Mucosa of stomach (tissue), 1 donor: ENCODE measurements around the gene GAD2.

ENCODE experiments used
- H3K27me3 ChIP-seq: one replicate; pipeline ENCODE4 v1.7.0; 2013; ENCODE audit warnings: mild to moderate bottlenecking, low read length; ENCODE audit not compliant: control insufficient read depth, insufficient read depth
- H3K36me3 ChIP-seq: one replicate; pipeline ENCODE4 v1.7.0; 2013; ENCODE audit warnings: low read length; ENCODE audit not compliant: control insufficient read depth, insufficient read depth
- H3K4me1 ChIP-seq: one replicate; pipeline ENCODE4 v1.7.0; 2013; ENCODE audit warnings: mild to moderate bottlenecking, low read length; ENCODE audit not compliant: control insufficient read depth, insufficient read depth
- H3K4me3 ChIP-seq: one replicate; pipeline ENCODE4 v1.7.0; 2013; ENCODE audit warnings: low read length
- H3K9ac ChIP-seq: one replicate; pipeline ENCODE4 v1.7.0; 2013; ENCODE audit warnings: mild to moderate bottlenecking, low read length, moderate library complexity
- H3K9me3 ChIP-seq: one replicate; pipeline ENCODE4 v1.7.0; 2013; ENCODE audit warnings: mild to moderate bottlenecking, low read length, moderate library complexity; ENCODE audit not compliant: control insufficient read depth
- donor health status: Pancreatic carcinoma.

The GAD2 gene

DNA sequence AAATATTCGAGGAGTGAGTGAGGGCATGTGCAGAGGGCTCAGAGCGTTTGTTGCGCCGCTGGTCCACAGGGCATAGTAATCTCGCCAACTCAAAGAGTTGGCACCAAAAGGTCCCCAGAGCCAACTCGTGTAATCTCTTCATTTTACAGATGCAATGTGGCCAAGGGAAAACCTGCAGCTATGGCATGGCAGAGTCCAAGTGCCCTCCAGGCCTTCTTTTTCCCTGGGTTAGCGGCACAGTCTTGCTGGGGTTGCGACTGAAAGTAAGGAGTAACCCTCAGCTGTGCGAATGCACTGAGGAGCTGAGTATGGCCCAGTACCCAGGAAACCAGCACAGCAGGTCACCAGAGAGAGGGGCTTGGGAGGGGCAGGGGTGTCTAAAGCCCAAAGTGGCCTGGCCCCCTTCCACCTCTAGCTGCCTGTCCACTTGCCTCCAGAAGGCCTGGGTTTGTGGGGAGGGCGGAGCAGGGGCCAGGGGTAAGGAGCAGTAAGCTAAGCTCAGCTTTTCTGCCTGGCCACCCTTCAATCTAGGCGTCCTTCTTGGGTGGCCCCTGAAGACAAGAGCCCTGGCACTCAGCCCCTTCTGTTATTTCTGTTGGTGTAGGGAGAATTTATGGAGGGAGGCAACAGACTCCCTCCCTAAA lies 3.3 kb upstream of the GAD2 start:
- H3K27me3 ChIP-seq: peaks cover 77% of the 10 kb centered on the region
- no peak overlapping the region for H3K4me3 ChIP-seq
- no peaks in the 10 kb centered on the region for H3K36me3 ChIP-seq
- no peak overlapping the region for H3K9ac ChIP-seq
- H3K9me3 ChIP-seq: no peaks in the 10 kb centered on the region
- peaks cover 3% of the 10 kb centered on the region for H3K4me1 ChIP-seq

DNA sequence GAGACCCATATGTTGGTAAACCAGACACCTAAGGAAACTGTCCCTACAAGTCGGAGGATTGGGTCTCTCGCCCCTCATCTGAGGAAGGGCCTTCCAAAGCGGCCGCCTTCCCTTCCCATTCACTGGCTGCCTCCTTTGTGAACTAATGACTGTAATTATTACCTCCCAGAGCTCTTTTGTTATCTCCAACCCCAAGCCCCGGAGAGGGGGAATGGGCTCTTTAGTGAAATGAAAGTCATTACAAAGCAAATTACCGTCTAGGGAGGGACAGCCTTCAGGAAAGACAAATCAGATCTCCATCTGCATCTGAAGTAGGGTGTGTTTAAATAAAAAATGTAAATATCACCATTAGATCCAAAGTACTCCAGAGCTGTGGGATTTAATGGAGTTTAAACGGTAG lies 2.6 kb upstream of the GAD2 start:
- H3K36me3 ChIP-seq: no peaks in the 10 kb centered on the region
- peaks cover 84% of the 10 kb centered on the region for H3K27me3 ChIP-seq
- H3K4me1 ChIP-seq: peaks cover 3% of the 10 kb centered on the region
- no peak overlapping the region for H3K9ac ChIP-seq
- H3K4me3 ChIP-seq: no peak overlapping the region
- no peaks in the 10 kb centered on the region for H3K9me3 ChIP-seq

DNA sequence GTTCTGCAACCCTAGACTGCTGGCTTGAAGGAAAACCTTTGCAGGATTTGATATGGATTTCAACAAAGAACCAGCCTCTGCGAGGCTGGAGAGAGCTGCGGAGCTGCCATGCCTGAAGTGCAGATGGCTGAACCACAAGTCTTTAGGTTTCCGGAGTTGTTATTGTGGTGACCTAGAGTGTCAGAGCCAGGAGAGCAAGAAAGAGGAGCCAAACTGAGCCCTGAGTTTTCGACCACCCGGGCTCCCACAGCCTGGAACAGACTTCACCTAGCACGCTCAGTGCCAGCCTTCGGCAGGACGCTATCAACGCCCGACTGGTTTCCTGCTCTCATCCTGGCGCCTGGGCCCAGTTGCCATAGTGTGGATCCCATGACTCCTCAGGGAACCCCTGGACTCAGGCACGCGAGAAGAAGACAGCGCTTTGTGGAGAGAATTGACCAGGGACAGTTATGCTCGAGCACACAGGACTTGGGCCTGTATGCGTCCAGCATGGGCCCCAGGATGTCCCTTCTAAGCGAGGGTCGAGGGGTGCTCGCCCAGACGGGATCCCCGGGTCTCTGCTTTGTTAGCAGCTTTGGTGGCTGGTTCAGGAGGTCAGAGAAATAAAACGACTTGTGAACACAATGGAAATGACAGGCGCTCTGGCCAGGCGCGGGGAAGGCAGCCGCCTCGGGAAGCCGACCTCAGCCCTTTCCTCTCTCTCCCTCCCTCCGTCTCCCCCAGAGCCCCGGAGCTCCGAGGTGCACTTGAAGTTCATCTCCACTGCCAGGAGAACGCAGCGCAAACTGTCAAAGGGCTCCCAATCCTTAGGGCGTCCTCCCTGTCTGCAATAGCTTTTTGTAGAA lies 1.8 kb upstream of the GAD2 start:
- Histone ChIP-seq H3K27me3 (peaks cover 89% of the 10 kb centered on the region), H3K4me1 (peaks cover 3% of the 10 kb centered on the region), H3K36me3 (no peaks in the 10 kb centered on the region), H3K4me3 (no peak overlapping the region), H3K9me3 (no peaks in the 10 kb centered on the region), H3K9ac (no peak overlapping the region)

DNA sequence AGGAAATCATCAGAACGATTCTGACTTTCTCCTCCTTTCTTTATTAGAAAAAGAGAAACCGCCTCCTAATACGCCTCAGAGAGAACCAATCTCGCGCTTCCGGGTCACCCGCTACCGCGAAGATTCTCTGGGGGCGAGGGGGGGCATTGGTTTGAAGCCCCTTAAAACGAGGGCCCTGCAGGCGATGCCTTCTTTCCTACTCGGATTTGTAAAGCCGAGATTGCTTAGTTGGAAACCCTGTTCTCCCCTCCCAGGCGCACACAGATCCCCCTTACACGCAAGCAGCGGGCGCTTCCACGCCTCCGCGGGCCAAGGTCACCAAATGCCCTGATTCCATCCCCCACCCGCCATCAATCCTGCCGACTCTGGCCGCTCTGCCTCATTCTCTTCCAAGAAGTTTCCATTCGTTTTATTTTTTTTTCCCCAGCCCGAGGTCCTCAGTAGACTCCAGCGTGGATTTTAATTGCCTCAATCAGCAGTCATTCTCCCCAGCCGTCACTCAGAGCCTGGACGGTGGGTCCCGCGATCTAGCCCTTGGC lies 1.1 kb upstream of the GAD2 start:
- Histone ChIP-seq H3K4me3 (no peak overlapping the region), H3K4me1 (peaks cover 3% of the 10 kb centered on the region), H3K27me3 (peaks cover 96% of the 10 kb centered on the region), H3K36me3 (no peaks in the 10 kb centered on the region), H3K9ac (no peak overlapping the region), H3K9me3 (no peaks in the 10 kb centered on the region)

DNA sequence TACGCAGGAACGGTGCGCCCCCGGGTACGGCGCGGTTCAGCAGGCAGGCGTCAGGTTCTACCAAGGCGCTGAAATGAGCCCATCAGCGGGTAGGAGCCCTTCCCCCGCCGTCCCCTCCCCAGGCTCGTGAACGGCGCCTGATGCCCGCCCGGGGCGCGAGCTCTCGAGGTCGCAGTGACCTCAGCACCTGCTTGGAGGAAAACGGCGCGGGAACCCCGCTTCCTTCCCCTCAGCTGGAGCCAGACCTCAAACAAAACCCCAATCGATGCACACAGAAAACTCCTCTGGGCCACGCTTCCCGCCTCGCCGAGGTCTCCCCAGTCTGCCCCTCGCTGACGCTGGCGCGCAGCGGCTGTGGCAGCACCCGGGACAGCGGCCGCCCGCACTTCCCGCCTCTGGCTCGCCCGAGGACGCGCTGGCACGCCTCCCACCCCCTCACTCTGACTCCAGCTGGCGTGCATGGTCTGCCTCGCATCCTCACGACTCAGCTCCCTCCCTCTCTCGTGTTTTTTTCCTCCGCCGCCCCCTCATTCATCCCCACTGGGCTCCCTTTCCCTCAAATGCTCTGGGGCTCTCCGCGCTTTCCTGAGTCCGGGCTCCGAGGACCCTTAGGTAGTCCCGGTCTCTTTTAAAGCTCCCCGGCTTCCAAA lies 514 bp upstream of the GAD2 start:
- peaks cover 96% of the 10 kb centered on the region for H3K27me3 ChIP-seq
- H3K9ac ChIP-seq: no peak overlapping the region
- H3K9me3 ChIP-seq: no peaks in the 10 kb centered on the region
- no peaks in the 10 kb centered on the region for H3K36me3 ChIP-seq
- peaks cover 3% of the 10 kb centered on the region for H3K4me1 ChIP-seq
- no peak overlapping the region for H3K4me3 ChIP-seq

DNA sequence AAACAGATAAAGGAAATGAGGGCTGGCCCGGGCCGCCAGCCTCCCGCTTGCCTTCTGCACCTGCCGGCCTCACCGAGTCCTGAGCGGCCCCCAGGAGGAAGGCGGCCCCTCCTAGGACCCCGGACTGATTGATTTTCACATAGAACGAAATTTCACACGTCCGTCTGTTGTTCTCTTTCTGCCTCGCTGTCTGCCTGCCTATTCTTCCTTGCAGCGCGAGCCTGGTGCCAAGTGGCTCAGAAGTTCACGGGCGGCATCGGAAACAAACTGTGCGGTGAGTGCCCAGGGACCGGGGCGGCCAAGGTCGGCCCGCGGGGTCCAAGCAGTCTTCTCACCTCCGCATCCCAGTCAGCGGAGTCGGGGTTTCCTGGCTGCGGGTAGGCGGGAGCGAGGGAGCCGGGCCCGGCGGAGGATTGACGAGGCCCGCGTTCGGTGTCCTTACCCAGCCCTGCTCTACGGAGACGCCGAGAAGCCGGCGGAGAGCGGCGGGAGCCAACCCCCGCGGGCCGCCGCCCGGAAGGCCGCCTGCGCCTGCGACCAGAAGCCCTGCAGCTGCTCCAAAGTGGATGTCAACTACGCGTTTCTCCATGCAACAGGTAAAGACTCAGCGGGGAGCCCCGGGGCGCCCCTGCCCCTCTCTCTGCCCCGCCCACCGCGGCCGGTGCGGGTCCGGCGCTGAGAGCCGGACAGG lies 967 bp downstream of the GAD2 start:
- H3K9ac ChIP-seq: no peak overlapping the region
- H3K27me3 ChIP-seq: peaks cover 96% of the 10 kb centered on the region
- no peaks in the 10 kb centered on the region for H3K9me3 ChIP-seq
- no peak overlapping the region for H3K4me3 ChIP-seq
- no peaks in the 10 kb centered on the region for H3K36me3 ChIP-seq
- peaks cover 3% of the 10 kb centered on the region for H3K4me1 ChIP-seq

DNA sequence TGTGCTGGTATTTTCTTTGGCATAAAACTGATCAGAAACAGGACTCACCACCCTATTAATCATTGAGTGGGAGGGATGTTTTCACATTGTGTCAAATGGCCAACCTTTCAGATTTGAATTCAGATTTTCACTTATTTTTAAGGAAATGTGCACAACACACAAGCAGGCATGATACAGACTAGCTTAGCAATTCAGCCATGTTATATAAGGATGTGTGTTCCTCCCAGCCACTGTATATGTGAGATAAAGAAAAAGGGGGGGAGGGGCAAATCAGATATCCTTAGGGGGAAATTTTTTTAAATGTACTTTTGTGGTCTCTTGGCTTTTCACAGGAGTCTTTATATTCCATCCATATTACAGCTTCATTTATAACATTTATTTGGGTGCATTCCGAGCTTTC lies 3.1 kb downstream of the GAD2 start:
- H3K9me3 ChIP-seq: no peaks in the 10 kb centered on the region
- H3K4me3 ChIP-seq: no peak overlapping the region
- no peaks in the 10 kb centered on the region for H3K36me3 ChIP-seq
- peaks cover 3% of the 10 kb centered on the region for H3K4me1 ChIP-seq
- H3K27me3 ChIP-seq: peaks cover 81% of the 10 kb centered on the region
- H3K9ac ChIP-seq: no peak overlapping the region

DNA sequence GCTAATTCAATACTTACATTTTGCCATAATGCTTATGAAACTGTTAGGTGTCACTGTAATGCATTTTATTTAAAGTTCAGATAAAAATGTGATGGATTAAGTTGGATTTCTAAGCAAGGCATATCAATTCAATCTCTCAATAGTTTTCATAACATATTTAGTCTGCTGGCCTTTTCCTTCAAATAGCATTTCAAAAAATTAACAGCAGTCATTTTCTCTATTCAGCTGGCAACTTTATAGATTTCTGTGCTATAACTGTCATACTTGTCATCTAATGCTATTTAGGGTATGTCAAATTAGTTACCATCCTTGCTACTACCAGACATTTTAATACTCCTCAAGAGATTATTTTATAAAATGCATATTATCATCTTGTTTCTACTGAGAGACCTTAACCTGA lies 4.3 kb downstream of the GAD2 start:
- no peak overlapping the region for H3K4me3 ChIP-seq
- H3K36me3 ChIP-seq: no peaks in the 10 kb centered on the region
- peaks cover 3% of the 10 kb centered on the region for H3K4me1 ChIP-seq
- peaks cover 75% of the 10 kb centered on the region for H3K27me3 ChIP-seq
- no peak overlapping the region for H3K9ac ChIP-seq
- H3K9me3 ChIP-seq: no peaks in the 10 kb centered on the region

DNA sequence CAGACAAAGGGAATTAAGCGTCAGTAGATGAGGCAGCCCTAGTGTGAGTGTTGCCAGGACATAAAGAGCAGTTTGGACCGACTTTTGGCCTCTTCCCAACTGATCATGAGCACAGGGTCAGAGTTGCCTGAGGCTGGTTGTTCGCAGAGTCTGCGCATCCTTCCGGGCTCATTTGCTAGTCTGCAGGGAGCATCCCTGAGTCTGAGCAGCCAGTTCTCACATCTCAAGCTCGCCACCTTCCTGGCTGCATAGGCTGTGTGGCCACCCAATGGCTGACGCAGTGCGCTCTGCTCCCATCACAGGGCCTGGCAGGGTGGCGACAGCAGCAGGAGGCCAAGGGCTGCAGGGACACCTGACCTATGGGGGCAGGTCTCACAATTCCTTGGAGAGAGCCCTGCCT lies 5.0 kb downstream of the GAD2 start:
- peaks cover 69% of the 10 kb centered on the region for H3K27me3 ChIP-seq
- no peaks in the 10 kb centered on the region for H3K36me3 ChIP-seq
- no peak overlapping the region for H3K9ac ChIP-seq
- H3K4me1 ChIP-seq: peaks cover 3% of the 10 kb centered on the region
- H3K9me3 ChIP-seq: no peaks in the 10 kb centered on the region
- no peak overlapping the region for H3K4me3 ChIP-seq

DNA sequence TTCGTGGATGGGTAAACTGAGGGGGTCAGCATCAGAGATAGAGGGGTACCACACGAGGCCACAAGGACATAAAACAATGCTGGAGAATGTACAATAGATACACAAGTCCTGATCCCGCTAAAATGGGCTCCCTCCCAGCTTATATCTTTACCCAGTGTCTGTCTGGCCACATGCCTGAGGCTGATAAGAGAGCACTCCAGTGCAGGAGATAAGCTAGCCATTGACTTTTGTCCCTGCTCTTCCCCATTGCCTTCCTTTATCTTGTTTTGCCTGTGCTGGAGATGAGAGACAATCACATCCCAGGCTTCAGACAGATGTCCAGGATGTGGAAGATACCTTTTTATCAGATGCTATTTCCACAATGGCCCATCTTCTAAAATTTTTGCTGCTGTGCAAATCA lies 6.0 kb downstream of the GAD2 start:
- H3K9me3 ChIP-seq: no peaks in the 10 kb centered on the region
- peaks cover 58% of the 10 kb centered on the region for H3K27me3 ChIP-seq

DNA sequence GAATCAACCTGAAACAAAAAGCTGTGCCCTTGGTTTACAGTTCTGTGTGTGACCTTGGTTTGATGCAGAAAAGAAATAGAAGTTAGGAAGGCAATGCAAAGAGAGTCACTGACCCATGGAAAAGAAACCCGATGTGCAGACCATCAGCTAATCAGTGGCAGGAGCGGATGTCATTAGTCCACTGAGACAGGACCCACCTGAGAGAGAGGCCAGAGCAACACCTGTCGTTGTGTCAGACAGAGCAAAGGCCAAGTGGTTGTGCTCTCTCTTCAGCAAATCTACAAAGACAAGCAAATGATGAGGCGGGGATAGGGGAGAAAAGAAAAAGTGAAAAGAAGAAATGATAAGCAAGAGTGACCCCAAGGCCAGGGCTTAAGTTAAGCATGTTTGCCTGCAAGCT lies 8.7 kb downstream of the GAD2 start:
- Histone ChIP-seq H3K4me3 (no peak overlapping the region), H3K9me3 (no peaks in the 10 kb centered on the region), H3K4me1 (no peaks in the 10 kb centered on the region), H3K27me3 (peaks cover 36% of the 10 kb centered on the region), H3K36me3 (no peaks in the 10 kb centered on the region), H3K9ac (no peak overlapping the region)

More for the DNA sequence above, 6.0 kb downstream of the GAD2 start:
- no peak overlapping the region for H3K9ac ChIP-seq
- peaks cover 3% of the 10 kb centered on the region for H3K4me1 ChIP-seq
- H3K36me3 ChIP-seq: no peaks in the 10 kb centered on the region
- H3K4me3 ChIP-seq: no peak overlapping the region
